ENCODE measurements around the gene HBA1.

Gene HBA1

GRCh38 chr16:178668-179015 is 2.2 kb downstream of the HBA1 start:
- Histone ChIP-seq H3K27me3 (ENCODE audit: insufficient read depth, low read length, poor library complexity) (no peaks in the 10 kb centered on the region), H3K9me3 (ENCODE audit: insufficient read depth, low read length, severe bottlenecking) (no peaks in the 10 kb centered on the region), H3K4me3 (ENCODE audit: low read depth in 1 of 2, low read length in 2 of 2) (no peak overlapping the region), H3K79me2 (ENCODE audit: insufficient read depth, low read length) (no peaks in the 10 kb centered on the region), H3K4me2 (ENCODE audit: insufficient read depth, low read length) (no peak overlapping the region), H3K9ac (ENCODE audit: low read depth, low read length) (no peak overlapping the region), H3K36me3 (ENCODE audit: insufficient read depth, low read length) (no peaks in the 10 kb centered on the region), H3K27ac (ENCODE audit: low read length) (no peak overlapping the region), H3K4me1 (ENCODE audit: insufficient read depth, low read length) (peaks cover 11% of the 10 kb centered on the region), H4K20me1 (ENCODE audit: insufficient read depth, low read length) (peaks cover 7% of the 10 kb centered on the region; the same call in 1 of the 2 replicates), H2AFZ (ENCODE audit: low read depth, low read length) (no peak overlapping the region)
- no peak for DNase-seq
- ATAC-seq (ENCODE audit: insufficient read depth, low read depth): no peak
- TF ChIP-seq EZH2 (IDR thresholded peaks at IDR 0.05; ENCODE audit: borderline replicate concordance, low read depth, low read length, severe bottlenecking) (no peak), CTCF (IDR thresholded peaks at IDR 0.05; ENCODE audit: borderline replicate concordance, extremely low read depth, low read length, poor library complexity, severe bottlenecking) (no peak)

- Histone ChIP-seq H3K27ac (ENCODE audit: low read length) (no peak overlapping the region), H3K79me2 (ENCODE audit: insufficient read depth, low read length) (no peaks in the 10 kb centered on the region), H4K20me1 (ENCODE audit: insufficient read depth, low read length) (peaks cover 10% of the 10 kb centered on the region; the same call in 1 of the 2 replicates), H3K36me3 (ENCODE audit: insufficient read depth, low read length) (peaks cover 4% of the 10 kb centered on the region; the same call in 1 of the 2 replicates), H3K27me3 (ENCODE audit: insufficient read depth, low read length, poor library complexity) (no peaks in the 10 kb centered on the region), H2AFZ (ENCODE audit: low read depth, low read length) (no peak overlapping the region), H3K9me3 (ENCODE audit: insufficient read depth, low read length, severe bottlenecking) (no peaks in the 10 kb centered on the region), H3K9ac (ENCODE audit: low read depth, low read length) (no peak overlapping the region), H3K4me1 (ENCODE audit: insufficient read depth, low read length) (peaks cover 11% of the 10 kb centered on the region), H3K4me3 (ENCODE audit: low read depth in 1 of 2, low read length in 2 of 2) (no peak overlapping the region), H3K4me2 (ENCODE audit: insufficient read depth, low read length) (no peak overlapping the region)
- TF ChIP-seq EZH2 (IDR thresholded peaks at IDR 0.05; ENCODE audit: borderline replicate concordance, low read depth, low read length, severe bottlenecking) (no peak), CTCF (IDR thresholded peaks at IDR 0.05; ENCODE audit: borderline replicate concordance, extremely low read depth, low read length, poor library complexity, severe bottlenecking) (no peak)
- ATAC-seq (ENCODE audit: insufficient read depth, low read depth) (no peak), DNase-seq (no peak)
These were observed 3.0 kb downstream of the HBA1 start for GRCh38 chr16:179211-180092.

- Histone ChIP-seq H4K20me1 (ENCODE audit: insufficient read depth, low read length) (peaks cover 12% of the 10 kb centered on the region; the same call in 1 of the 2 replicates), H3K4me2 (ENCODE audit: insufficient read depth, low read length) (peak within 1 kb of the TSS; percentile 62), H3K4me1 (ENCODE audit: insufficient read depth, low read length) (peaks cover 11% of the 10 kb centered on the region), H3K9me3 (ENCODE audit: insufficient read depth, low read length, severe bottlenecking) (no peaks in the 10 kb centered on the region), H3K9ac (ENCODE audit: low read depth, low read length) (peak within 1 kb of the TSS; percentile 38; the same call in 1 of the 2 replicates), H3K79me2 (ENCODE audit: insufficient read depth, low read length) (no peaks in the 10 kb centered on the region), H3K27ac (ENCODE audit: low read length) (no peak within 1 kb of the TSS), H2AFZ (ENCODE audit: low read depth, low read length) (peak within 1 kb of the TSS; percentile 64), H3K27me3 (ENCODE audit: insufficient read depth, low read length, poor library complexity) (no peaks in the 10 kb centered on the region), H3K36me3 (ENCODE audit: insufficient read depth, low read length) (peaks cover 8% of the 10 kb centered on the region), H3K4me3 (ENCODE audit: low read depth in 1 of 2, low read length in 2 of 2) (peak within 1 kb of the TSS in 1 of 2 experiments; percentile 14; a peak in 1 of 4 replicates)
- no peak for TF ChIP-seq EZH2 (IDR thresholded peaks at IDR 0.05; ENCODE audit: borderline replicate concordance, low read depth, low read length, severe bottlenecking)
- no peak for TF ChIP-seq CTCF (IDR thresholded peaks at IDR 0.05; ENCODE audit: borderline replicate concordance, extremely low read depth, low read length, poor library complexity, severe bottlenecking)
- no peak for DNase-seq
- no peak for ATAC-seq (ENCODE audit: insufficient read depth, low read depth)
These were observed 3.7 kb downstream of the HBA1 start, which contains the start of gene HBQ1 for GRCh38 chr16:180101-180675. TSS of gene HBQ1 (plus strand) at chr16:180459. CDS start at chr16:180487, 28 bp downstream.

All from DND-41 (cell line).